Panc1 (cell line): ENCODE results near the gene GARRE1.

ENCODE experiments used
- CTCF ChIP-seq: fragments of 450-650 bp; IDR thresholded peaks from 2 replicates; pipeline ENCODE4 v1.5.1; 2017; ENCODE audit warnings: mild to moderate bottlenecking
- POLR2AphosphoS5 ChIP-seq: IDR thresholded peaks from 2 replicates; pipeline ENCODE4 v1.6.1; 2012; ENCODE audit warnings: mild to moderate bottlenecking, low read depth, low read length, moderate library complexity
- REST ChIP-seq, 2 experiments: IDR thresholded peaks; 2 replicates each; pipeline ENCODE4 v1.6.1; 2011 to 2012; ENCODE audit warnings: low read depth in 2 of 2, control low read depth in 1 of 2, low read length in 1 of 2, mild to moderate bottlenecking in 1 of 2, moderate library complexity in 1 of 2; ENCODE audit not compliant: insufficient read depth in 1 of 2
- SIN3A ChIP-seq: IDR thresholded peaks from 2 replicates; pipeline ENCODE4 v1.6.1; 2012; ENCODE audit warnings: low read depth, mild to moderate bottlenecking, low read length, moderate library complexity, borderline replicate concordance; ENCODE audit not compliant: insufficient read depth

GRCh38 chr19:34269081-34269480 is 14.7 kb downstream of the GARRE1 start:
- TF ChIP-seq SIN3A (no peak), CTCF (no peak), POLR2AphosphoS5 (no peak), REST (IDR thresholded peaks at IDR 0.05; ENCODE audit: insufficient read depth in 1 of 2, low read depth in 2 of 2, low read length in 1 of 2) (no peak)
